ACHN (cell line): ENCODE measurements around the gene CMSS1.
A peak's percentile ranks its signal among the peaks of the same experiment; 100 is the strongest.

Experiments
- DNase-seq: peaks from one replicate; pipeline ENCODE4 v3.0.0-alpha.2; 2015
- in situ Hi-C: cut with HindIII; loops from 2 replicates; pipeline ENCODE4 v1.10.0; 2017; ENCODE audit warnings: low sequenced_read_pairs, low pct_ligation_motif_present, low pct_unique_long_range_greater_than_20kb

Gene CMSS1

GRCh38 chr3:99915906-99916432 lies 98.3 kb downstream of the CMSS1 start:
- in situ Hi-C loops = no loop called here
- DNase-seq = no peak

- DNase-seq = no peak
- in situ Hi-C loops = no loop called here
Observed at GRCh38 chr3:99918715-99919114, 101.1 kb downstream of the CMSS1 start.

- in situ Hi-C loops = no loop called here
- no peak for DNase-seq
Observed at GRCh38 chr3:99919694-99920093, 102.0 kb downstream of the CMSS1 start.

DNA sequence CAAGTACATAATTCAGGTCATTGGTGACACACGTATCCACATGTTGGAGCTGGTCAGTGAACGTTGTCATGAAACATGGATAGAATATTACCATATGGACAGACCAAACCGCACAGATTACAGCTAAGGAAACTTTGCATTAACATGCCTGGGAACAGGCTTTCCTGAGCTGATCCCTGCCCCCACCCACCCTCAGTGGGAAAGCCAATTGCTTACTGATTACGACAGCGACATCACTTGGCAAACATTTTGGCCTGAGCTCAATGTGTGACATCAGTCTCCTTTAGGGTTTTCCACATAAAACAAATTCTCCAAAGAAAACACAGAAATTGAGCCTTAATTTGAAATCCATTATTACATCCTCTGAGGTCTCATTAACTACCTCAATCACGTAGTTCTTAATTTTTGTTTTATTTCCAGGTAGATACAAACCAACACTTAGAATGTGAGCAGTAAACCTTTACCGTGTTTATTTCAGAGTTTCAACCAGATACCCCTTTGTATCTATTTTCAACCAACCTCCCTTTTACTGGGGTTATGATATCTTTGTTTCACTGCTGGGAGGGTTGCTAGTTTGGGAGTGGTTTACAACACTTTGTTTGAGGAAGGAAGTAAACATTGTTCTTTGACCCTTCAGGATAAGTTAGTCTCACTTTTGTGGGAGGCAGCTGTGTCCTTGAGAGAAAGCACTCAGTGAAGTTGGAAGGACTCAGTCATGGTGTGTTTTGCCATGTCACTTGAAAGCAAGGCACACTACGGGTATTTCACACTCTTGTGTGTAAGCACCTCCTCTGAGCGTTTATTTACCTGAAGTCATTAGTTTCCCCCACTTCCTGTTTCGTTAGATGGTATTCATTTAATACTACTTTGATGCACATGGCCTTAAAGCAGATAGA lies 103.1 kb downstream of the CMSS1 start:
- in situ Hi-C loops = no loop called here
- peak; percentile 47 for DNase-seq

DNA sequence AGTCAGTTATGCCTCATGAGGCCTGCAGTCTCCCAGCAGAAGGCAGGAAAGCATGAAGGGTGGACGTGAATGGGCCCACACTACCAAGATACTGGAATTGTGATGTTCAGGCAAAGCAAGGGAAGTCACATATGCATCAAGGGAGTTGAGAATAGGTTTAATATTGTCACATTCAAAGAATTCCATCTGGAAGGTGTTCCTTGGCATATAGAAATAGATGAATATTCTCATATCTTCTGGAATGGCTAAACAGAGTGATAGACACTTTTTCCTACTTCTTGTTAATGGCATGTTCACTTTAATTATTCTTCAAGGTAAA lies 103.7 kb downstream of the CMSS1 start:
- in situ Hi-C loops = no loop called here
- no peak for DNase-seq

GRCh38 chr3:99921986-99922385 lies 104.3 kb downstream of the CMSS1 start:
- in situ Hi-C loops = no loop called here
- DNase-seq = no peak

GRCh38 chr3:99923873-99924272 lies 106.2 kb downstream of the CMSS1 start:
- no peak for DNase-seq
- in situ Hi-C loops = no loop called here

DNA sequence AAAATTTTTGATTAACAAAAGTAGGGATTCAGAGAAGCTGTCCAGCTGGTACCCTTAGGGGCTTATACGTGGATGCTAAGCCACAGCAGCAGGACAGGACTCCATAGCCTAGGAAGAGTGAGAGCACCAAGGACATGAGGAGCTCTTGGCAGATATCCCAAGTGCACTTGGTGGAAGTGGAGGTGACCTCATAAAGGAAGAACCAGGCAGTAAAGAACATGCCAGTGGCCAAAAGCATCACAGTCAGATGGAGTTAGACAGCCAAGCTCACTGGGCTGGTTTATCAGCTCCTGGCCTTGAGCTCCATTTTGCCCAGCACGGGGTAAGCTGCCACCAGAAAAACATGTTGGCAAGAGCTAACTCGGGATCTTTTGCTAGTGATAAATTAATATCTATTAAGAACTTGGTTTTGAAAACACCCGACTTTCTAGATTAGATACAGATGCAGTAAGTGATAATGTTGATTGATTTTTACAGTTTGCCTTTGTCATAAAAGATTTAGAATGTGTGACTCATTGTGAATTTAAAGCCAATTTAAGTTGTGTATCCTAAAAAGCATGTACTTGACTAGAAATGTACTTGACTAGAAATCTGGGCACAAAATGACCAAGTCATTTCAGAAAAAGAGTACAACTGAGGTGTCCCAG lies 108.0 kb downstream of the CMSS1 start:
- DNase-seq = peak; percentile 32
- in situ Hi-C loops = no loop called here

GRCh38 chr3:99927671-99928457 lies 110.2 kb downstream of the CMSS1 start:
- no peak for DNase-seq
- in situ Hi-C loops = no loop called here

- in situ Hi-C loops = no loop called here
- no peak for DNase-seq
Observed at GRCh38 chr3:99928771-99929744, 111.4 kb downstream of the CMSS1 start.

DNA sequence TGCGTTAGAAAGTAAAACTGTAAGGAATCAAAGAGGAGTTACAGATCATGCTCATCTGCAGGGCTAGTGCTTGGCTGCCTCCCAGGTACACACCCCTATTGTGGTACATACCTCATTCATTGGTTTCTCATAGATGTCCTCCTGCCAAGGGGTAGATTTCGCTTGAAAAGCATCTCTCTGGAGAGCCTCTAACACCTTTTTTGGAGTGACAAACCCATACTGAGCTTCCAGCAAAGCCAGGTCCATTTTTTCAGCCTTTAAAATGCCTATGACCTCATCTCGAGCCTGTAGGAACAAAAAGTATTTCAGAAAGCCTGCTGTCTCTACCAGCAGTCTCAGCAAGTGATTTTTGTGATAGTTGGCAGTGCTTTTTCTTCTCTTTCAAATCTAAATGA lies 112.1 kb downstream of the CMSS1 start:
- no peak for DNase-seq
- in situ Hi-C loops = no loop called here

DNA sequence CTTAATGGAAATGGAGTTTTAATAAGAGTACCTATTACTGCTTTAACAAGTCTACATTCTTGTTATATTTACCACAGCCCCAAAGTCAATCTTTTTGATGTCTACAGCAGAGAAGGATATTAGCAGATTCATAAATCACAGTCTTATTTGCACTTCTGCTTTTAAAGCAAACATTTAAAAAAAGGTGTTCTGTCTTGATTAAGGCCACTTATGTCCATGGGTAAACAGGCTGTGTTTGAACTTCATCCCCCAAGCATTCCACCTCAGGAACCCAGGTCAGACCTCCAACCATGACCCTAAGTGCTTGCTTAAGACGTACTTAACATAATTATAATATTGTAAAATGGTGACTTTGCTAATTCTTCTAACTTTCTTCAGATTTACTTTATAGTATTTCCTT lies 113.4 kb downstream of the CMSS1 start:
- no peak for DNase-seq
- in situ Hi-C loops = no loop called here

DNA sequence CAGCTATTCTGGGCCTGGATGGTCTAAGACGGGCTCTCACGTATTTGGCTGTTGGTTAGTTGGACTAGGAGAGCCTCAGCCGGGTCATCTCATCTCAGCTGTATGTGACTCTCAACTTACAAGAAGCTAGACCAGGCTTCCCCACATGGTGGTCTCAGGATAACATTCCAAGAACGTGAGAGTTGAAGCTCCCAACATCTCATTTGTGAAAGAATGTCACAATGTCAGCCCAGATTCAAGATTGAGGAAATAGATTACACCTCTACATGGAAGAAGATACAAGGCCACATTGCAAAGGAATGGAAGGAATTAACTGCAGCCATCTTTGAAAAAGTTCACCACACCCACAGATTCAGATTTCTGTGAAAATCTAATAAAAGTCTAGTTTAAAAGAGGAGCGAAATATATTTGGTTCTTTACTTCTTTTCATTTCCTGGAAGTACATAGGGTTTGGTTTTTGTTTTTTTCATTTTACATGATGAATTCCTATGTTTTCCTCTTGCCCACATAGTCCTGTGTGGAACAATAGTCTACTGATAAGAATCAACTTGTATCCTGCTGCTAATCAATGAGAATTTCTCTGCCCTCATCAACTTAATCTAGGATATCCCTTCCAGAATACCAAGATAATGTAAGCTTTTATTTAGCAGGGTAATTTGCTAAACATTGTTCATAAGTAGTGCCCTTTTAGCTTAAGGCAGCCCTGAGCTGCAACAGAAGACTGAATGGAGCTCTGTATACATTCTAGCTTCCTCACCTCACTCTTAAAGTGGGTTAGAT lies 116.5 kb downstream of the CMSS1 start:
- in situ Hi-C loops = no loop called here
- DNase-seq = no peak

DNA sequence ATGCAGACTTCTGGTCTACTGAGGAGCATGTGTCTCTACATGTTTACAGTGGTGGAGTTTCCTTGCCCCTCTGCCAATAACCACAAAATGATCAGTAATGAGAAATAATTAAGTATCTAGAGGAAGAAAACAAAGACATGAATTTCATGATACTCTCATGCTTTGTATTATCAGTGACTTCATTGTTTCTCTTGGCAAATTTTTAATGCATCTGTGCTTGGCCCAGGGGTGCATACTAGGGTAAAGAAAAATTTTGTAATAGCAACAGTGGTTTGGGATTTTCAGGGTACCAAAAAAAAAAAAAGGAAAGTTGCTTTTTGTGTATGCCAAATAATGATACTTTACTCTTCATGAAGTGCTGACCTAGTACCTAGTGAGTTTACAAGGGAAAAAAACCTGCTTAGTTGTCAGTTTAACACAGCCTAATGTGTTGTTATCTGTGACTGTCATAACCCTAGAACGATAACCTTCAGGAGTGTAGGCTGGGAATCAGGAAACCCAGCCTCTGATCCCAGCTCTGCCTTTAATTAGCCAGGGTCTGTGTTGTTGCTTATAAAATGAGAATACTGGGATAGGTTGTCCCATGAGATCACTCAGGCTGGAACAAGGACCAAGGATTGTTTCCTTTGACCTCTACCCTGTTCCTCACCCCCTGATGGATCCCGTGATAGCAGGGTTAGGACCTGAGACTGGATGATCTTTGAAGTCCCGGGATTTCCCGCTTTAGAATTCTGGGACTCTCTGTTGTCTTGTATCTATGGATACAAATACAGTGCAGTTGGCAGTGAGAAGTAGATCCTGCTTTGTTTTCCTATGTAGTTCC lies 117.5 kb downstream of the CMSS1 start:
- in situ Hi-C loops = no loop called here
- DNase-seq = no peak

GRCh38 chr3:99938270-99938911 lies 120.7 kb downstream of the CMSS1 start:
- in situ Hi-C loops = no loop called here
- DNase-seq = no peak

DNA sequence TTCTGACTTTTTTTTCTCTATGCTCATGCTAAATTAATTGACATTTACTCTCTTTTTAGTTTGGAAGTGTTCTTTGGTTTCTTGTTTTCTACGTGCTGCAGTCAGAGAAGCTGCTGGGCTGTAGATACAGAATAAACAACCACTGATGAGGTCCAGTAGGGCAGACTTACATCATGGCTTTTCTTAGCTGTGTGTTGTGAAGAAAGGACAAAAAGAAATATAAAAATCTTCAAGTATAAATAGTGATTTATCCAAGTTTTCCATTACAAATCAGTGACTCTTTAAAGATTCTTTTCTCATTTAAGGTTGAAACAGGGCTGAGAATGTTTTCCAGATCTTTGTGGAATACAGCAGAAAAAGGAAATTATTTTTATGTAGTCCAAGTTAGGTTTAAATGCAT lies 122.2 kb downstream of the CMSS1 start:
- no peak for DNase-seq
- in situ Hi-C loops = no loop called here
